Stomach (tissue), 9 donors: ENCODE data around the gene MPPE1. TPM values are rescaled to one million over a fixed set of nuclear protein-coding genes. Genes with fewer than 3 reads are reported as not detected.

Experiments
- DNase-seq, 2 donors: peaks; one replicate each; pipeline versions ENCODE4 v3.0.0 to v3.0.0-alpha.2; 2013 to 2019
- H3K27ac ChIP-seq, 5 donors: fragments of 200-600 bp in 4 of 5; sonication (generic) in 4 of 5; one replicate each; pipeline ENCODE4 v1.5.1; 2013 to 2019; ENCODE audit warnings: mild to moderate bottlenecking in 1 of 5, moderate library complexity in 1 of 5
- H3K27me3 ChIP-seq, 3 donors: fragments of 200-600 bp; sonication (generic); one replicate each; pipeline ENCODE4 v1.5.1; 2017 to 2019; ENCODE audit warnings: mixed run types in 1 of 3
- H3K36me3 ChIP-seq, 4 donors: fragments of 200-600 bp; sonication (generic); 1 replicate in 3 of 4; 2 replicates in 1 of 4; pipeline ENCODE4 v1.5.1; 2016 to 2019
- H3K4me1 ChIP-seq, 4 donors: fragments of 200-600 bp; sonication (generic); one replicate each; pipeline ENCODE4 v1.5.1; 2016 to 2019
- H3K4me3 ChIP-seq, 4 donors: fragments of 200-600 bp; sonication (generic) in 3 of 4; one replicate each; pipeline ENCODE4 v1.5.1; 2016 to 2019; ENCODE audit warnings: mild to moderate bottlenecking in 1 of 4
- H3K9me3 ChIP-seq, 4 donors: fragments of 200-600 bp; sonication (generic); one replicate each; pipeline ENCODE4 v1.5.1; 2016 to 2019
- EP300 ChIP-seq: sonication (generic); formaldehyde crosslinking; IDR thresholded peaks from one replicate; pipeline ENCODE4 v1.6.1; 2017; ENCODE audit warnings: antibody characterized with exemption
- POLR2A ChIP-seq, 4 donors: fragments of 450-650 bp; IDR thresholded peaks; one replicate each; pipeline ENCODE4 v1.6.1; 2016; ENCODE audit warnings: antibody characterized with exemption in 4 of 4, control low read depth in 2 of 4, mild to moderate bottlenecking in 1 of 4, moderate library complexity in 1 of 4
- POLR2AphosphoS5 ChIP-seq, 3 donors: sonication (generic); formaldehyde crosslinking; IDR thresholded peaks; one replicate each; pipeline ENCODE4 v1.6.1; 2016; ENCODE audit warnings: antibody characterized with exemption in 3 of 3
- whole genome bisulfite sequencing, 5 donors: extraction: QIAGEN DNeasy Blood & Tissue Kit in 3 of 5; methylation state at CpG; one replicate each; pipeline versions ENCODE4 v1.1.5 to v1.1.7; 2013 to 2018; 5-methylcytosine and 5-hydroxymethylcytosine counted together
- intact Hi-C: fragments of 100-400 bp; cut with DNase I; formaldehyde crosslinking; loops from one replicate; pipeline ENCODE4 v1.15.1; 2023; ENCODE audit warnings: low total_unique reads
- polyA plus RNA-seq, 3 donors: library from polyadenylated mRNA; stranded (reverse); fragments of 200-250 nt; gene quantifications; one replicate each; pipeline ENCODE4 v1.2.3, GENCODE V29; 2013
- total RNA-seq, 5 donors: library from RNA; depleted of rRNA; stranded (reverse); fragments of >200 nt; gene quantifications; one replicate each; pipeline versions ENCODE4 v1.1.0 to v1.2.3, GENCODE V29; 2014 to 2016
- TF ChIP-seq, protein P1 (sequence below), 7 experiments: fragments of 450-650 bp in 4 of 7; fragments of 200-600 bp in 3 of 7; sonication (generic) in 3 of 7; IDR thresholded peaks; one replicate each; pipeline ENCODE4 v1.5.1; 2016 to 2019; ENCODE audit warnings: antibody characterized with exemption in 7 of 7, control low read depth in 2 of 7, mild to moderate bottlenecking in 1 of 7
- donor health status: healthy with polysubstance abuse.
- donor health status: Bipolar disorder and iron deficiency.
- donor health status: healthy.

MPPE1 gene
- total and polyA plus RNA-seq, 8 donors, result 15.2 to 82.0 (median 32.6) TPM

DNA sequence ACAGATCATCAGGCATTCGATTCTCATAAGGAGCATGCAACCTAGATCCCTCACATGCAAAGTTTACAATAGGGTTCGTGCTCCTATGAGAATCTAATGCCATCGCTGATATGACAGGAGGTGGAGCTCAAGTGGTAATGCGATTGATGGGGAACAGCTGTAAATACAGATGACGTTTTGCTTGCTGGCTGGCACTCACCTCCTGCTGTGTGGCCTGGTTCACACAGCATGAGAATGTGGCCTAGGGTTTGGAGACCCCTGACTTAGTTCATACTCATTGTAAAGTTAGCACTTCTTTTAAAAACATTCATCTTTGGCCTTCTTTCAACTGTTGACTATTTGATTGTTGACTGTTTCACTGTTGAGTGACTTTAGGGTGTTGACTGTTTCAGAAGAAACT, 65.6 kb downstream of the MPPE1 start:
- Histone ChIP-seq H3K36me3 (no peaks in the 10 kb centered on the region), H3K9me3 (no peaks in the 10 kb centered on the region), H3K27me3 (no peaks in the 10 kb centered on the region), H3K4me1 (no peaks in the 10 kb centered on the region), H3K4me3 (no peak overlapping the region), H3K27ac (no peak overlapping the region)
- TF ChIP-seq, protein P1, sequence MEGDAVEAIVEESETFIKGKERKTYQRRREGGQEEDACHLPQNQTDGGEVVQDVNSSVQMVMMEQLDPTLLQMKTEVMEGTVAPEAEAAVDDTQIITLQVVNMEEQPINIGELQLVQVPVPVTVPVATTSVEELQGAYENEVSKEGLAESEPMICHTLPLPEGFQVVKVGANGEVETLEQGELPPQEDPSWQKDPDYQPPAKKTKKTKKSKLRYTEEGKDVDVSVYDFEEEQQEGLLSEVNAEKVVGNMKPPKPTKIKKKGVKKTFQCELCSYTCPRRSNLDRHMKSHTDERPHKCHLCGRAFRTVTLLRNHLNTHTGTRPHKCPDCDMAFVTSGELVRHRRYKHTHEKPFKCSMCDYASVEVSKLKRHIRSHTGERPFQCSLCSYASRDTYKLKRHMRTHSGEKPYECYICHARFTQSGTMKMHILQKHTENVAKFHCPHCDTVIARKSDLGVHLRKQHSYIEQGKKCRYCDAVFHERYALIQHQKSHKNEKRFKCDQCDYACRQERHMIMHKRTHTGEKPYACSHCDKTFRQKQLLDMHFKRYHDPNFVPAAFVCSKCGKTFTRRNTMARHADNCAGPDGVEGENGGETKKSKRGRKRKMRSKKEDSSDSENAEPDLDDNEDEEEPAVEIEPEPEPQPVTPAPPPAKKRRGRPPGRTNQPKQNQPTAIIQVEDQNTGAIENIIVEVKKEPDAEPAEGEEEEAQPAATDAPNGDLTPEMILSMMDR (IDR thresholded peaks at IDR 0.05), result no peak
- TF ChIP-seq POLR2A (IDR thresholded peaks at IDR 0.05) (no peak), EP300 (no peak), POLR2AphosphoS5 (IDR thresholded peaks at IDR 0.05) (no peak)
- no peak for DNase-seq
- 67 to 80% (median 71%) methylated on average over 5 of the region's 5 CpGs for WGBS, 5 donors
- intact Hi-C loops, result no loop called here

DNA sequence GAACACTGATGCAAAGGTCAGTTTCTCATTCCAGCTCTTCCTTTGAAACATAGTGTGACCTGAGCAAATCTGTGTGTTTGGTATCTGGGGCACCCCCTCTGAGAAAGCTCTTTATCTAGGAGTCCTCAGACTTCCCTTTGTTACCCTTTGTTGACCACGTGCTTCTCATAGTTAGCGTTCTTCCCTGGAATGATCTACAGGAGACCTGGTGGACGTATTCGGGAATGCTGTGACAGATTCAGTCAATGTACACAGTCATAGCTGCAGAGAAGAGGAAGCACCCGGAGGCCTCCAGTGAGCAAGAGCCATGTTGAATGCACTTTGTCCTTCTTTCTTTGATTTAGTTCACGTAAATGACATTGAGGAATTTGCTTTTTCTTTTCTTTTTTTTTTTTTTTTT, 67.6 kb downstream of the MPPE1 start:
- Histone ChIP-seq H3K27me3 (no peaks in the 10 kb centered on the region), H3K4me1 (no peaks in the 10 kb centered on the region), H3K4me3 (no peak overlapping the region), H3K36me3 (no peaks in the 10 kb centered on the region), H3K9me3 (no peaks in the 10 kb centered on the region), H3K27ac (no peak overlapping the region)
- 33 to 43% (median 41%) methylated on average over 6 of the region's 6 CpGs for WGBS, 5 donors
- intact Hi-C loops, result no loop called here
- TF ChIP-seq POLR2AphosphoS5 (IDR thresholded peaks at IDR 0.05) (no peak), EP300 (no peak), POLR2A (IDR thresholded peaks at IDR 0.05) (no peak)
- TF ChIP-seq, protein P1 (IDR thresholded peaks at IDR 0.05), result no peak
- no peak for DNase-seq

DNA sequence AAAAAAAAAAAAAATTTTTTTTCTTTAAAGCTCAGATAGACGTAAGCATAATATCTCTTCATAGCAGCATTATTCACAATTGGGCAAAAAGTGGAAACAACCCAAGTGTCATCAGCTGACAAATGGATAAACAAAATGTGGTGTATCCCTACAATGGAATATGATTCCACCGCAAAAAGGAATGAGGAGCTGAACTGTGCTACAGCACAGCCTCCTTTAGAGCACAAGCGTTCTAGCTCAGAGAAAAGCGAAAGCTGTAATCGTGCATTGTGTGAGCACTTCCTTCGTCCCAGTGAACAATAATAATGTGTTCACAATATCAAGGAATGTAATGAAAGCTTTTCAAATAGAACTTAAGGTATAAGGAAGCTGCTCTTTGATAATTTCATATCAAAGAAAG, 68.6 kb downstream of the MPPE1 start:
- no peak for DNase-seq
- Histone ChIP-seq H3K36me3 (no peaks in the 10 kb centered on the region), H3K9me3 (no peaks in the 10 kb centered on the region), H3K27me3 (no peaks in the 10 kb centered on the region), H3K4me3 (no peak overlapping the region), H3K4me1 (no peaks in the 10 kb centered on the region), H3K27ac (no peak overlapping the region)
- 35 to 77% (median 58%) methylated on average over 6 of the region's 6 CpGs for WGBS, 5 donors
- TF ChIP-seq POLR2AphosphoS5 (IDR thresholded peaks at IDR 0.05) (no peak), EP300 (no peak)
- intact Hi-C loops, result no loop called here

DNA sequence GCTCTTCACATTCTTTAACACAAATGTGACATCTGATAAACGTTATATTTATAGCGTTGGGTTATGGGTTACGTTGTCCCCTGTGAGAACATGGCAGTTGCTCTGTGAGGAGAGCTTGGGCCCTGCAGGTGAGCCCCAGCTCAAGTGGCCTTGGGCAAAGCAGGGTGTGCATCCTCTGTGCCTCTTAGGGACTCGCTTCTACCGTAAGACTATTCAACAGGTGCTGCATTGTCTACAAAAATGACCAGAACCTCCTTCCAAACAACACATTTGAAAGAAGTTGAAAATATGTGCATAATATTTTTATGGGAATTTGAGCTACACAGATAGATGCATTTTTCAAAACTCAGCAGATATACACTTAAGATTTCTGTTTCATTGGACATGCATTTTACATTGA, 73.3 kb downstream of the MPPE1 start:
- WGBS, 5 donors, result 68 to 84% (median 80%) methylated on average over 5 of the region's 5 CpGs
- DNase-seq, result no peak
- Histone ChIP-seq H3K9me3 (no peaks in the 10 kb centered on the region), H3K4me1 (no peaks in the 10 kb centered on the region), H3K27ac (no peak overlapping the region), H3K27me3 (no peaks in the 10 kb centered on the region), H3K4me3 (no peak overlapping the region), H3K36me3 (no peaks in the 10 kb centered on the region)
- intact Hi-C loops, result no loop called here
- TF ChIP-seq POLR2AphosphoS5 (IDR thresholded peaks at IDR 0.05), result no peak
- TF ChIP-seq EP300, result no peak
- TF ChIP-seq, protein P1 (IDR thresholded peaks at IDR 0.05), result no peak
- TF ChIP-seq POLR2A (IDR thresholded peaks at IDR 0.05), result no peak

Other genes starting within 250 kb of the MPPE1 start
- gene GNAL, start 219.1 kb downstream of the MPPE1 start, total RNA-seq, result 1 to 10 TPM in 3 of 5 donors, under 1 TPM in 2; under 0.01 to 6.7 (median 5.3) TPM
- gene GNAL, start 219.1 kb downstream of the MPPE1 start, polyA plus RNA-seq, result 1 to 10 TPM; 1.1 to 2.1 (median 1.4) TPM
- gene CHMP1B, start 56.9 kb downstream of the MPPE1 start, total RNA-seq, result 10 to 100 TPM; 17.9 to 96.0 (median 34.2) TPM
- gene CHMP1B, start 56.9 kb downstream of the MPPE1 start, polyA plus RNA-seq, result 10 to 100 TPM; 37.0 to 45.8 (median 42.0) TPM
- gene IMPA2, start 73.2 kb upstream of the MPPE1 start, total RNA-seq, result 100 to 1,000 TPM in 3 of 5 donors, 10 to 100 TPM in 2; 75.2 to 263 (median 138) TPM
- gene IMPA2, start 73.2 kb upstream of the MPPE1 start, polyA plus RNA-seq, result 10 to 100 TPM; 61.0 to 79.9 (median 64.5) TPM
- gene ANKRD62, start 185.5 kb upstream of the MPPE1 start, total RNA-seq, result 1 to 10 TPM in 1 of 5 donors, not detected in 4; 1.2 TPM
- not detected for gene ANKRD62, start 185.5 kb upstream of the MPPE1 start, polyA plus RNA-seq